ENCODE data around the gene C20orf96.
"Not testable (repeated sequence)": the region's sequence is repeated elsewhere in the genome, so short reads cannot be mapped to it uniquely, and the experiment has no call there.

Gene C20orf96

DNA sequence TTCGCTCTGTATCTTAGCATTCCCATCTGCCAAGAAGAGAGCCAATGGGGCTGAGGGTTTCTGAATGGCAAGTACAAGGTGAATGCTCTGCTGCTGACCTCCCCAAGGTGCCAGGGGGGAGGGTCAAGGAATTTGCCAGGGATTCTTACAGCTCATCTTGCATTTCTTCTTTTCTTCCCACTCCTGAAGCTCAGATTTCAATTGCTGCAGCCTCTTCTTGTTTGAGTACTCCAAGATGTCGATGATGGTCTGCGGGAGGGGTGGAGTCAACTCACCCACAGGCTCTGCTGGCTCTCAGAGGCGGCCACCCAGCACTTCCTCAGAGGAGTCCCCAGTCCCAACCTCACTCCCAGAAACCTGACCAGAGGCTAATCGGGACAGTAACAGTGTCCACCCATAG lies 12.4 kb downstream of the C20orf96 start:
- DNase-seq = no peak

DNA sequence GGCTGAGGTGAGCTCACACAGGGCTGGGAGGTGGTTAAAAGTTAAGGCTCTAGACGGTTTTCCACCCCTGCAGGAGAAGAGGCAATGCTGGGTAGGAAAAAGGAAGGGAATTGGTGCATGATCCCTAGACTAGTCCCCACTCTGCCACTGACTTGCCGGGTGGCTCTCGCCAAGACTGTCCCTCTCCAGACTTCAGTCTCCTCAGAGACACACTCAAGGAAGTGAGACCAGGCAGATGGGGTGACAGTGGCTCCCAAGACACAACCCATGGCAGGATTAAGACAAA lies 13.1 kb downstream of the C20orf96 start:
- DNase-seq = no peak

DNA sequence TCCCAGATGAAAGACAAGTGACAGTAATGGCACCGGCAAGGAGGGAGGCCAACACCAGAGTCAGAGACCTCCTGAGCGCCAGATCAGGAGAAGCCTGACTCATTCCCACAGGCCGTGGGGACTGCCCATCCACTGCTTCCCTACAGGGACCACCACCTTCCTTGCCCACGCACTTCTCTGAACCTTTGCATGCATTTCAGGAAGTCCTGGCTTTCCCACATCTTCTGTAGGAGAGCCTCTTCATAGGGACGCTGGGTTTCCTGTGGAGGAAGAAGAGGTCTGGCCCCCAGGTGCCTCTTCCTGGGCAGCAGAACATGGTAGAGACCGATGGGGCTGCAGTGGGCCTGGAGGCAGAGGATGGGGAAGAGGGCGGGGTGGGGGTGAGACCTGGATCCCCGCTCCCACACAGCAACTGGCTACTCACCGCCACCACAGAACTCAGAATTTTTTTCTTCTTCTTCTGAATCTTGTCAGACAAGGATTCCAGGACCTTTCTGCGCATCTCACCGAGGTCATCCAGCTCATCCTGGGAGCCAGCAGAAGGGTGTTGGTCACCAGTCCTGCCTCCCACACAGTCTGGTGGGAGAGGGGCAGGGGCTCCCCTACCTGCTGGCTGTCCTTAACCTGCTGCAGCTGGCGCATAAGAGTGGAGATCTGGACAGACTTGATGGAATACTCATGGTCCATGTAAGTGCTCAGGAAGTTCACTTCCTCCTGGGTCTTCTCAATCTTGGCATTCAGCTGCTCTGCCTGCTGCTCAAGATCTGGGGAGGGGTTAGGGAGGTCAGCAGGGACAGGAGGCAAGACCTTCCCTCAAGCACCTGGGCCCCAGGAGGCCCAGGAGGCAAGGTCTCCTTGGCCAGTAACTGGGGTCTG lies 13.7 kb downstream of the C20orf96 start:
- no peak for DNase-seq

DNA sequence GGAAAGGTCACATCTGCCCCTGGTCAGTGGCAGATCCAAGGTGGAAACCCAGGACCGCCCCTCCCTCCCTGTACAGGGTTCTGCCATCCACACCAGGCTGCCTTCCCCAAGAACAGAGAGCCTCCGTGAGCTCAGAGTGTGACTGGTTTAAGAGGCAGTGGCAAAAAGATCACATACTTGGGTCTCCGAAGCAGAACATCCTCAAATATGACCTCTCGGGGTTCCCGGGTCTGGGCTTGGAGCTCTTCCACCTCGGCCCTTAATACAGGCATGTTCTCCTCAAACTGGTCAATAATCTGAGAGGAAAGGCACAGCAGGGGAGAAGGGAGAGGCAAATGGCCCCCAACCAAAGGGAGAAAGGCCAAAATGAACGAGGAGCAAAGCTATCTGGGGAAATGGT lies 14.8 kb downstream of the C20orf96 start:
- DNase-seq = no peak

DNA sequence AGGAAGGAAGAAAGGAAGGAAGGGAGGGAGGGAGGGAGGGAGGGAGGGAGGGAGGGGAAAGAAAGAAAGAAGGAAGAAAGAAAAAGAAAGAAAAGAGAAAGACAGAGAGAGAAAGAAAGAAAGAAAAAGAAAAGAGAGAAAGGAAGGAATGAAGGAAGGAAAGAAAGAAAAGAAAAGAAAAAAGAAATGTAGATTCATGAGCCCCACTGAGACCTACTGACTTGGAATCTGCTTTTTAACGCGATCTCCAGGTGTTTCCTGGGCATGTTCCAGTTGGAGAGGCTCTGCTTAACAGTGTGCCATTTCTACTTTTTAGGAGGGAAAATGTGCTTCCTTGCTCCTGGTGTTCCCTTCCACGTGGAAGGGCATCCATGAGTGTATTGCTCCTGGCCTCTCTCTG lies 16.7 kb downstream of the C20orf96 start:
- no peak for DNase-seq

DNA sequence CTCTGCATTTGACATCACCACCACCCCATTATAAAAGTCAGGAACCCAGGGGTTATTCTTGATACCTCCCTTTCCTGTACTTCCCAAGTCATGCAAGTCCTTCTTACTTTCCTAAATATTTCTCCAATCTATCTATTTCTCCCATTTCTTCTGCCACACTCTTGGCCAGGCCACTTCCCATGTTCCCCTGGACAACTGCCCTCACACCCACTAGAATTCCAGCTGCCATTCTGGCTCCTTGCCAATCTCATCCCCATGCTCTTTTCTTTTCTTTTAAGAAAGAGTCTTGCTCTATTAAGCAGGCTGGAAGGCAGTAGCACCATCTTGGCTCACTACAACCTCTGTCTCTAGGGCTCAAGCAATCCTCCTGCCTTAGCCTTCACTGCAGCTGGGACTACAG lies 17.8 kb downstream of the C20orf96 start:
- no peak for DNase-seq

DNA sequence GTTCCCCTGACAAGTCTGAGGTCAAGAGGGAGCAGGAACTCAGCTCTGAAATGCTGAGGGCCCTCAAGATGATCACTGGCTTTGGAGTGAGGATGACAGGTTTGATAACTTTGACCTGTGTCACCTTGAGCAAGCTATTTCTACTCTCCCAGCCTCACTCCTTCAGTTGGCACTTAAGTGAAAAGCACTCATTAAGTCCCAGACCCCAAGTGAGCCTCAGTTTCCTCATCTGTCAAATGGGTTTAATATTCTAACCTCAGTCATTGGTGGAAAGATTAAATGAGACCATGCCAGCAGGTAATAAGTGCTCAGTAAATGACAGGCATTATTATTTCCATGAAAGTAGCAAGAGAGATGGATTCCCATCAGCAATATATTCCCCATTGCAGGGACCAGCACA lies 19.0 kb downstream of the C20orf96 start:
- DNase-seq = no peak

DNA sequence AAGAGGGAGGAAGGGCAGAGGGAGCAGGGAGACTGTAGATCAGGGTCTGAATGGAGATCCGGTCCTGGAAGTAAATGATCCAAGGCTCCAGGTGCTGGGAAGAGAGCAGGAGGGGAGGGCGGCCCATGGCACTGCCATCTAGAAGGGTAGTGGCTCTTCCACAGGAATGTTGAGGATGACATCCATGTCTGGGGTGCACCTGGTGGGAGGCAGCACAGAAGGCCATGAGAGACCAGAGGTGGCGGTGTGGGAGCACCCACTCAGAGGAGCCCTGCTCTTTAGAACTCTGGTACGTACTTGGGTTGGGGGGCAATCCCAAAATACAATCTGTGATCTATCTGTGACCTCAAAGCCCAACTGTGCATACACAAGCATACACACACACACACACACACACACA lies 19.5 kb downstream of the C20orf96 start:
- no peak for DNase-seq

DNA sequence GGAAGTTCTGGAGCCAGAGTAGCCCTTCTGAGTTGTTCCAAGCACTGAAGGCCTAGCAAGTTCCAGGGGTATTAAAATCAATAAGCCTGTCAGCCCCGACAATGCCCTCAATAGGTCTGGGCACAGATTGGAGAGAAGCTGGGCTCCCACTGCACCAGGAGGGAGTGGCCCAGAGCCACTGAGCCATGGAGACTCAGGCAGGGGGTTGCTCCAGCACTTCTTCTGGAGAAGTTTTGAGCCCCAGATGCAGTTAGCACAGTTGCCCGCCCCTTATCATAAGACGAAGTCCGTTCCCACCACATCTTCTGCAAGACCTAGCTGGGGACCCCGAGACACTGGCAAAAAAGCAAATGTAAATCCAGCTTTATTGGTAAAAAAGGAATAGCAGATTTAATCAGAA lies 20.0 kb downstream of the C20orf96 start:
- no peak for DNase-seq

DNA sequence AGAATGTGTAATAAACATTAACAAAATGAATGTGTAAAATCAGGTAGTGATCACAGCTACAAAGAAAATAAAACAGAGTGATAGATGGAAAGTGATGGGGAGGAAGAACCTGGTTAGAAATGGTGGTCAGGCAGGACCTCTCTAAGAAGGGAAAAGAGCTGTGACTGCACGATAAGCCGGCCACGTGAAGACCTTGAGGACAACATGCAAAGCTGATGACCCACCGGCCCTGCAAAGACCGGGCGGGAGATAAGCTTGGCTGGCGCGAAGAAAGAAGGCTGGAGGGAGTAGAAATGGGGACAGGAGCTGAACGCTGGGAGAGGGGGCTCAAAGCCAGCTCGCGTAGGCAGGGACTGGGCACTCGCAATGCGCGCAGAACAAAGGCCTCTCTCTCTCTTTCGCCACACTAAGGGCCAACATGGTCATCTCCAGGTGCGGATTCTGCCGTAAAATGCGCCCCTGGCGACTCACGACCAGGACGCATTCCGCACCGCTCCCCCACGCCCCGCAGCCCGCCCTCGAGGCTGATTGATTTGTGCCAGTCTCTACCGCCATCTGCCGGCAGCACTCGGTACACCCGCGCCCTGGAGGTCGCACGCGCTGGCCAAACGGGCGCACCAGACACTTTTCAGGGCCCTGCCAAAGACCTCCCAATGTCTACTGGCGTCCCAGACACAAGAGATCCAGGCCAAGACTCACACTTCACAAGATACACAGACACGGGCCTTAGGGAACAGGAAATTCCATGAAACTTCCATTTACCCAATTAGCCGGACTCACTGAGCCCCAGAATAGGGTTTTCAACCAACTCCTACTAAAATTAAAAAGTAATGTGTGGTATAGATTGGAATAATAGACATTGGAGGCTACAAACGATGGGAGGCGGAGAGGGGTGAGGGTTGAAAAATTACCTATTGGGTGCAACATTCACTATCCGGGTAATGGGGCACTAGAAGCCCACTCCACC lies 23.7 kb downstream of the C20orf96 start:
- peak; percentile 96 for DNase-seq

DNA sequence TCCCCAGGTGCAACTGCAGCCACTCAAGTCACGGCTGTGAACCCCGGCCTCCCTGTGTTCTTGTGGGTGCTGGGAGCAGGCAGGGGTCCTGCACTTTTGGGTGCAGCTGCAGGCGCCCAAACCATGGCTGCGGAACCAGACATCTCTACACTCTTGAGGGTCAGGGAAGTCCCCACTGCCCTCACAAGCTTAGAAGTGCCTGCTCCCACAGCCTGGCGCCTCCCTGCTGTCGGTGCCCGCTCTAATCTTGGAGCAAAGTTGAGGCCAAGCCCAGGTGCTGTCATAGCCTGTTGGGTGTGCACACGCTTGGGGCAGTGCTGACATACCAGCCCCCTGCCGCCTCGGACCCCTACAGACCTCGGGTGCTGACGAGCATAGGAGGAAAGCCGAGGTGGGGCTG lies 26.8 kb downstream of the C20orf96 start:
- DNase-seq = no peak

DNA sequence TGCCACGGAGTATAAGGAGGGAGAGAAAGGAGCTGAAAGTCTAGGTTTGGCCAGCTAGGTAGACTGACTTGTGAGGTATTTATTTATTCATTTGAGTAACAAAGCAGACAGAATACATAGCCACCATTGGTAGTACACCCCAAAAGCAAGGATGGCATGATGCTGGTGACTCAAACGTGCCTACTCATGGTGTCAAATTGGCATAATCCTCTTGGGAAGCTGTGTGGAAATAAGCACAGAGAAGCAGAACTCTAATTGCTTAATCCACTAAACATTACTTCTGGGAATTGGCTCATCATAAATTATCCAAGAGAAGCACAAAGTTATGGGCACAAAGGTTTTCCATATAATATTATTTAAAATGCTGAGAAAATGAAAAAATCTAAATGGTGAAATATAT lies 30.6 kb downstream of the C20orf96 start:
- DNase-seq = no peak

DNA sequence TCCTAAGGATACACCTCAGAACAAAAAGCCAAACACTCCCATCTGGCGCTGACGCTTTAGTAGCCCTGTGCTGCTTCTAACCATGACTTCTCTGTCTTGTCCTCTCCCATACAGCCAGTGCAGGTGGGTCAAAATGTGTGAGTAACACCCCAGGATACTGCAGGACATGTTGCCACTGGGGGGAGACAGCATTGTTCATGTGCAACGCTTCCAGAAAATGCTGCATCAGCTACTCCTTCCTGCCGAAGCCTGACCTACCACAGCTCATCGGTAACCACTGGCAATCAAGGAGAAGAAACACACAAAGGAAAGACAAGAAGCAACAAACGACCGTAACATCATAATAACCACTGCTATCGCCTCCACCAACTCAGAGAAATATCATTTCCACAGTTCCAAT lies 31.6 kb downstream of the C20orf96 start:
- peak; percentile 63 for DNase-seq

DNA sequence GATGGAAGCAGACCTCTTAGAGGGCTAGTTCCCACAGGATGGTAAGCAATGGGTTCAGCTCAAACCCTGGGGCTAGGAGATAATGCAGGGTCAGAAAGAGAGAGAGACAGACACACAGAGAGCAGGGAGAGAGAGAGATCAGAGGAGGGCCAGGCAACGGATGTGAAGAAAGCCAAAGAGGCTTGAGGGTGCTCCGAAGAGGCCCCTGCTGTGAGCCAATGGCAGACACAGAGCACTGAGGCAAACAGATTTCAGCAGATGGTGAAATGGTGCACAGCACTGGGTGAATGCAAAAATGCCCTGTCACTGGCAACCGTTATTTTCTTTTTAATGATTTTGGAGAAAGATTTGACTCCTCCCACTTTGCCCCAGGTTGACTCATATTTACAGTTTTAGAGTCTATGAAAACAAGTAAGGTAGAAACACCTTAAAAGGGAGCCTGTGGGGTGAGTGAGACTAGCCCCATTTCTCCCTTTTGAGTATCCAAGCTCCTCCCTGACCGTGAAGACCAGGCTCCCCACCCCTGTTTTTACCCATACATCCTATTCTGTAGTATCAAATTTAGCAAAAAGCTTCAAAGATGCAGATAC lies 32.2 kb downstream of the C20orf96 start:
- no peak for DNase-seq

DNA sequence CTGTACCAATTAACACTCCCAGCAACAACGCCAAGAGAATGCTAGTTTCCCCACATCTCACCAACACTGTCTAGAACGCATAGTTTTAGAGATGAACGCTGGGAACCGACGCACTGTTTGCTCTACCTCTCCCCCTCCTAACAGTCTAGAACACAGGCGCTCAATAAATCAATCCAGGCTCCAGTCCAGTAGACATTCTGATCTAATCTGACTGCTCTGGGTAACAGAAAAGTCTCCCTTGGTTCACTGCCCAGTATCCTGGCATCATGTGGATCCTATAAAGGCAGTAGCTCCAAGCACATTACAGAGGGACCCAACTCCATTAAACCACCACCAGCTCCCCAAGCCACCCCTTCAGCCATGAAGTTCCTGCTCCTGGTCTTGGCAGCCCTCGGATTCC lies 33.1 kb downstream of the C20orf96 start, which contains the start of gene DEFB132:
DEFB132 (plus strand) TSS at position 306 of the 400 bp plus-strand sequence; CDS start at position 361, 55 bp downstream.
- DNase-seq = no peak

DNA sequence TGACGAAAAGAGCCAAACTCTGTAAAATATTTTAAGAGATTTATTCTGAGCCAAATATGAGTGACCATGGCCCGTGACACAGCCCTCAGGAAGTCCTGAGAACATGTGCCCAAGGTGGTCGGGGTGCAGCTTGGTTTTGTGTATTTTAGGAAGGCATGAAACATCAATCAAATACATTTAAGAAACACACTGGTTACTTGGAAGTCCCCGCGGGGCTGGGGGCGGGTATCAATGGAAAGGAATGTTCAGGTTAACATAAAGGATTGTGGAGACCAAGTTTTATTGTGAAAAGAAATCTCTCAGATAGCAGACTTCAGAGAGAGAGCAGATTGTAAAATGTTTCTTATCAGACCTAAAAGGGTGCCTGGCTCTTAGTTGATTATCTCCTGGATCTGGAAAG lies 37.1 kb downstream of the C20orf96 start:
- DNase-seq = not testable (repeated sequence)

DNA sequence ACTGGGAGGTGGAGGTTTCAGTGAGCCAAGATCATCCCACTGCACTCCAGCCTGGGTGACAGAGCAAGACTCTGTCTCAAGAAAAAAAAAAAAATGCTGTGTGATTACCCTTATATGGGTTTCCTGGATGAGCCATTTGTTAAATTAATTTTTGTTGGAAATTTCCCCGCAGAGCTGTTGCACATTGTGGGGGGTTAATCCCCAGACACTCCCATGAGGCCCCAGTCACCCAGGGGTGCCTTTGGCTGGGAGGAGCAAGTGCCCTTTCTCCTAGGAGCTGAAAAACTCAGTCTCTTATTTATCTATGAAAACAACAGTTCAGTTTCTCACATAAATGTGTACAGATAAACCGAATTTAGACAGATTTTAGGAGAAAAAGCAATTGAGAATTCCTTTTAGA lies 37.7 kb downstream of the C20orf96 start:
- no peak for DNase-seq

DNA sequence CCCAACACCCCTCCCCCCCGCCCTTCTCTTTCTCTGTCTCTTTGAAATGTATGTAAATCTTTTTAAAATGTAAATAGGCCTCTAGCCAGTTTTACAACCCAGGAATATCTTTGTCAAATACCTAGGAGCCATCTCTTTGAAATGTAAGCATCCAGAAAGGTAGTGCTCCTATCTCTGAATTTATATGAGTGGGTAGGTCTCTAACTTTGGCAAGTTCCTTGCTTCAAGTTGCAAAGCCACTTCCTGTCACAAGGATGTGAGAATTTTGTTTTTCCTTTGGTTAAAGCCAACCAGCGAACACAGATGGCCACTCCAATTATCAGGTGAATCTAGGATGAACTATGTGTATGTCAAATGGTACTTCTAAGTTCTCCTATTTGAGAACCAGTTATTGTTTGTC lies 39.2 kb downstream of the C20orf96 start:
- DNase-seq = peak; percentile 55

DNA sequence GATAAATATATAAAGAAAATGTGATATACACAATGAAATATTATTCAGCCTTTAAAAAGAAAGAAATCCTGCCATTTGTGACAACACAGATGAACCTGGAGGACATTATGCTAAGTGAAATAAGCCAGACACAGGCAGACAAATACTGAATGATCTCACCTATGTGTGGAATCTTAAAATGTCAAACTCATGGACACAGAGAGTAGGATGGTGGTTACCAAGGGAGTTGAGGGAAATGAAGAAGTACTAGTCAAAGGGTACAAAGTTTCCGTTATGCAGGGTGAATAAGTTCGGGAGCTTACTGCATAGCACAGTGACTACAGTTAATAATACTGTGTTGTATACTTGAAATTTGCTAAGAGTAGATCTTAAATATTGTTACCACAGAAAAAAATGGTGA lies 47.6 kb downstream of the C20orf96 start:
- DNase-seq = no peak

DNA sequence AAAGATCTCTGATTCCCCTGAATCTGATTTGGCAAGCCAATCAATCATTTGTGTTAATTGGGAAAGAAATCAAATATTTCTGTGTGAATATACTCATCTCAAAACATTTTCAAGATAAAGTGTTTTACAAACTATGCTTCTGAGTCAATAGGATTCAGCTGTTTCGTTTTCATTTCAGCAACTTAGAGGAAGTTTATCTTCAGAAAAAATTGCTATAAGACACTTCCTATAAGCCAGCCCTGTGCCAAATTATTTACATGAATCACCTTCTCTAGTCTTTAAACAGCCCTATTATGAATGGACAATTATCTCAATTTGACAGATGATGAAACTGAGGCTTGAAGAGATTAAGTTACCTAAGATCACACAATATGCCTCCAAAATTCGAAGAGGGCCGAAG lies 52.6 kb downstream of the C20orf96 start:
- DNase-seq = peak; percentile 81

DNA sequence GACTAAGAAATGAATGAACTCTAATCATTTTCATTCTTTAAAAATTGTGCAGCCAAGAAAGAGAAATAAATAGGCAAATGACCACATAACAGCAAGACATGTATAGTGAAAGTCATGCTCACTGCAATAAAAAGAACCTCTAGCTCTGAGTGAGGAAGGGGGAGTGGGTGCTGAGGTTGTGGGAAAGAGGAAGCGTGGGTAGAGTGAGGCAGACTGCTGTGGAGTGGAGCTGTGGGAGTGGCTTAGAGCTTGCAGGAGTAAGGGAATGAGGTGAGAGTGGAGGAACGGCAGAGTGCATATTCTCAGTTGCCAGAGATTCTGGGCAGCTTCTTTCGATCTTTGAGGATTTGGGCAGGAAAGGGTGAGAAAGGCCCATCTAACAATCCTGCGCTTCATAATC lies 53.1 kb downstream of the C20orf96 start:
- DNase-seq = peak; percentile 93

DNA sequence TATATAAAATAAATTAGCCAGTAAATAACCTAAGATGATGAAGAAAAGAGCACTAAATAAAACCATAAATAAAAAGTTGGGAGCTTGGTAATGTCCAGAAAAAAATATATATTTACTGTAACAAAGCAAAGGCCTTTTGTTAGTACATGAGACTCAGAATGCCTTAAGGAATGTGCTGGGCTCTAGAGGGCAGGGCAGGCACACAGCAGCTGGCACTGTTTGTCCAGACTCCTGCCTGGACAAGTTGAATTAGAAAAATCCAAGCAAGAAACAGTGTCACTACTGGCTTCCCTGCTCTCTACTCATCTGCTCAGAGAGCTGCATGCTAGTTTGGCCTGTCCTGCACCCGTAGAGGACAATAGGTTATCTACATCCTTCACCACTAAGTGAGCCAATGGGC lies 54.7 kb downstream of the C20orf96 start:
- DNase-seq = peak; percentile 52

DNA sequence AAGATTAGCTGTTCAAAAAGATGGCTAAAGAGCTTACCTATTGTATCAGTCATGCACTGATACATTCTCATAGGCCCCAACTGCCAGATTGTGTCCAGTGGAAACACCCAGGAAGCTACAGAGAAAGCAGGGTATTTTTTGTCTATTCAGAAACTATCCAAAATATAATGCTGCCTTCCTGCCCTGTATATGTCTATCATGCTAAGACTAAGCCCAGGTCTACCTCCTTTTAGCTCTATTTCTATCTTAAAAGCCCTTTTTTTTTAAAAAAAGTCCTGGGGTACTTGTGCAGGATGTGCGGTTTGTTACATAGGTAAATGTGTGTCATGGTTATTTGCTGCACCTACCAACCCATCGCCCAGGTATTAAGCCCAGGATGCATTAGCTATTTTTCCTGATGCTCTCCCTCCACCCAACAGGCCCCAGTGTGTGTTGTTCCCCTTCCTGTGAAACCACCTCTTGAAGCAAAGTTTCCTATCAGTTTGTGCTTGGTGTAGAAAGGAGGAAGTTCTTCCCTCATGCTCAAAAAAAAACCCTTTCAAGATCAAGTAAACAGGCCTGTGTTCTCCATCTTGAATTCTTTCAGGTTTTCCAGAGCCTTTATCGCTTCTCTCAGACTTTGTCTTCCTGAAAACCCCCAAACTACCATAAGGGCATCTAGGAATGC lies 63.0 kb downstream of the C20orf96 start:
- DNase-seq = peak; percentile 90
